Measurements from ENCODE around the gene FAM200B. TPM values are rescaled to one million over a fixed set of nuclear protein-coding genes. Genes with fewer than 3 reads are reported as not detected.

The FAM200B gene
- total RNA-seq, 2 experiments from 2014 or later = 18.5 to 22.1 TPM

- TF ChIP-seq CTCF (IDR thresholded peaks at IDR 0.05) = no peak
- H3K27ac ChIP-seq (ENCODE audit: low read depth in 1 of 2, low read length in 2 of 2) = no peak overlapping the region
- intact Hi-C loops (cut with DNase I, micrococcal nuclease) = loop anchor here in 1 of 2 experiments (5.0 kb wide), 1 partner anchor 191 kb away; no protein-coding TSS in a partner anchor
- H3K9me3 ChIP-seq (ENCODE audit: control insufficient read depth in 1 of 2, insufficient read depth in 1 of 2, low read length in 2 of 2) = no peaks in the 10 kb centered on the region
- peaks cover 85% of the 10 kb centered on the region for H3K4me1 Mint-ChIP-seq (ENCODE audit: low read depth)
- H3K4me3 Mint-ChIP-seq = no peak overlapping the region
- ChIA-PET CTCF (no interaction called here), POLR2A (no interaction called here)
- H3K27ac Mint-ChIP-seq = no peak overlapping the region
- peaks cover 5% of the 10 kb centered on the region for H3K36me3 ChIP-seq (ENCODE audit: insufficient read depth, low read length)
- H3K36me3 Mint-ChIP-seq (ENCODE audit: low read depth) = peaks cover 8% of the 10 kb centered on the region
- ATAC-seq (ENCODE audit: poor library complexity) (no peak), DNase-seq (no peak)
- H3K9me3 Mint-ChIP-seq = no peaks in the 10 kb centered on the region
- no peaks in the 10 kb centered on the region for H3K27me3 ChIP-seq (ENCODE audit: control insufficient read depth in 1 of 2, insufficient read depth in 2 of 2, low read length in 2 of 2)
- H3K4me3 ChIP-seq (ENCODE audit: low read length) = no peak overlapping the region
- H3K4me1 ChIP-seq (ENCODE audit: insufficient read depth, low read length) = peaks cover 17% of the 10 kb centered on the region
- H3K27me3 Mint-ChIP-seq = no peaks in the 10 kb centered on the region
These were observed 33.0 kb upstream of the FAM200B start for GRCh38 chr4:15648600-15648999.

- Mint-ChIP-seq H3K36me3 (ENCODE audit: low read depth) (peaks cover 7% of the 10 kb centered on the region), H3K4me1 (ENCODE audit: low read depth) (peaks cover 83% of the 10 kb centered on the region), H3K27me3 (no peaks in the 10 kb centered on the region), H3K27ac (peak overlapping the region; percentile 7), H3K4me3 (peak overlapping the region; percentile 15), H3K9me3 (no peaks in the 10 kb centered on the region)
- Histone ChIP-seq H3K9me3 (ENCODE audit: control insufficient read depth in 1 of 2, insufficient read depth in 1 of 2, low read length in 2 of 2) (no peaks in the 10 kb centered on the region), H3K4me3 (ENCODE audit: low read length) (no peak overlapping the region), H3K4me1 (ENCODE audit: insufficient read depth, low read length) (peaks cover 26% of the 10 kb centered on the region), H3K27ac (ENCODE audit: low read depth in 1 of 2, low read length in 2 of 2) (no peak overlapping the region), H3K27me3 (ENCODE audit: control insufficient read depth in 1 of 2, insufficient read depth in 2 of 2, low read length in 2 of 2) (no peaks in the 10 kb centered on the region), H3K36me3 (ENCODE audit: insufficient read depth, low read length) (no peaks in the 10 kb centered on the region)
- intact Hi-C loops (cut with DNase I, micrococcal nuclease) = loop anchor here (2.0 to 10.0 kb wide), 8 partner anchors 105 to 1995 kb away; partner anchors contain the start of genes LAP3 (in 1 of the 2) and TAPT1 (in 1 of the 2)
- ChIA-PET POLR2A (interaction anchor here (0.6 kb wide), 1 partner anchor 106 kb away, joined by 3 read pairs; no protein-coding TSS in a partner anchor), CTCF (interaction anchor here (0.7 kb wide), 3 partner anchors 106 to 649 kb away, joined by 3 read pairs; no protein-coding TSS in a partner anchor)
- ATAC-seq (ENCODE audit: poor library complexity) (peak; percentile 79), DNase-seq (peak; percentile 23 to 88 (median 38))
- TF ChIP-seq CTCF (IDR thresholded peaks at IDR 0.05) = peak; percentile 82
These were observed 31.6 kb upstream of the FAM200B start for GRCh38 chr4:15649914-15650545.

- no peak for ATAC-seq (ENCODE audit: poor library complexity)
These were observed 30.0 kb upstream of the FAM200B start for GRCh38 chr4:15651676-15652075.

More at GRCh38 chr4:15651676-15652075, 30.0 kb upstream of the FAM200B start:
- Histone ChIP-seq H3K27me3 (ENCODE audit: control insufficient read depth in 1 of 2, insufficient read depth in 2 of 2, low read length in 2 of 2) (no peaks in the 10 kb centered on the region), H3K4me1 (ENCODE audit: insufficient read depth, low read length) (peaks cover 35% of the 10 kb centered on the region), H3K4me3 (ENCODE audit: low read length) (no peak overlapping the region), H3K9me3 (ENCODE audit: control insufficient read depth in 1 of 2, insufficient read depth in 1 of 2, low read length in 2 of 2) (no peaks in the 10 kb centered on the region), H3K36me3 (ENCODE audit: insufficient read depth, low read length) (no peaks in the 10 kb centered on the region), H3K27ac (ENCODE audit: low read depth in 1 of 2, low read length in 2 of 2) (peak overlapping the region in 1 of 2 donors; percentile 32)
- TF ChIP-seq CTCF (IDR thresholded peaks at IDR 0.05) = no peak
- H3K36me3 Mint-ChIP-seq (ENCODE audit: low read depth) = peaks cover 7% of the 10 kb centered on the region
- intact Hi-C loops (cut with DNase I, micrococcal nuclease) = loop anchor here (2.0 to 10.0 kb wide), 7 partner anchors 103 to 1997 kb away; partner anchors contain the start of genes LAP3 (in 1 of the 2) and TAPT1 (in 1 of the 2)
- ChIA-PET CTCF (no interaction called here), POLR2A (interaction anchor here (1.6 kb wide), 1 partner anchor 18 kb away, joined by 4 read pairs; no protein-coding TSS in a partner anchor)
- H3K4me3 Mint-ChIP-seq = peak overlapping the region; percentile 54
- no peaks in the 10 kb centered on the region for H3K27me3 Mint-ChIP-seq
- peaks cover 77% of the 10 kb centered on the region for H3K4me1 Mint-ChIP-seq (ENCODE audit: low read depth)
- H3K9me3 Mint-ChIP-seq = no peaks in the 10 kb centered on the region
- DNase-seq = peak in 3 of 14 experiments; percentile 42 to 56 (median 42)
- H3K27ac Mint-ChIP-seq = peak overlapping the region; percentile 90
